Measurements from ENCODE around the gene RNF114.
"Not testable (repeated sequence)": the region's sequence is repeated elsewhere in the genome, so short reads cannot be mapped to it uniquely, and the experiment has no call there.

Gene RNF114, protein sequence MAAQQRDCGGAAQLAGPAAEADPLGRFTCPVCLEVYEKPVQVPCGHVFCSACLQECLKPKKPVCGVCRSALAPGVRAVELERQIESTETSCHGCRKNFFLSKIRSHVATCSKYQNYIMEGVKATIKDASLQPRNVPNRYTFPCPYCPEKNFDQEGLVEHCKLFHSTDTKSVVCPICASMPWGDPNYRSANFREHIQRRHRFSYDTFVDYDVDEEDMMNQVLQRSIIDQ

DNA sequence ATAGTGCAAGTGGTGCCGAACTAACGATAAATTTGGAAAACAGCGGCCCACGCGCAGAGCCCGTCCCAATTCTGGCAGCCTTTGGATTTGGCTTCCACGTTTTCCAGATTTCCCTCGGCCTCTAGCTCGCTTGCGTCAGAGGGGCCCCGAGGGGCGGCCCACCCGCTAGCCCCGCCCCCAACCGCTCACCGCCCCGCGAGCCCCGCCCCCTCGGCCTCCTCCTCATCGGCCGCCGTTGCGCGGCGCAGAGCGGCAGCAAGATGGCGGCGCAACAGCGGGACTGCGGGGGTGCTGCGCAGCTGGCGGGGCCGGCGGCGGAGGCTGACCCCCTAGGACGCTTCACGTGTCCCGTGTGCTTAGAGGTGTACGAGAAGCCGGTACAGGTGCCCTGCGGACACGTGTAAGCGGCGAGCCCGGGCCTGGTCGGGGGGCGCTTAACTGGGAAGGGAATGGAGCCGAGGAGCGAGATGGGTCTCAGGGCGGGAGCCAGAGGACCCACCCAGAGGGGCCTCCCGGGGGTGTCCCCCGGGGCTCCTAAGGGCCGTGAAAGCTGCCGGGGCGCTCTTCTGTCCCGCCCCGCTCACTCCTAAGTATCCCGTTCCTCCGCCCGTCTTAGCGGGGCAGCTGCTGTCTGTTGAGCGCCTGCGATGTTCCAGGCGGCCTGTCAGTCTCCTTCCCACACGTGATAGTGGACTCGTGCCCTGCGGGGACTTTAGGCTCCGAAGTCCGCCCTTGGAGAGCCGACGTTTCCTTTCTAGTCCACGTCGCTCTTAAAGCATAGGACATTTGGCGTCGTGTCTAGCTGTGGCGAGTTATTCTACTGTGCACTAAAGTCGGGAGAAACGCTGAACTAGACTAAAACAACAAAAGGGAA lies at the start of gene RNF114:
TSS of gene RNF114 (plus strand) at position 245 of the 874 bp plus-strand sequence. CDS start at position 261, 16 bp downstream.
- peak; percentile 70 to 82 for DNase-seq

DNA sequence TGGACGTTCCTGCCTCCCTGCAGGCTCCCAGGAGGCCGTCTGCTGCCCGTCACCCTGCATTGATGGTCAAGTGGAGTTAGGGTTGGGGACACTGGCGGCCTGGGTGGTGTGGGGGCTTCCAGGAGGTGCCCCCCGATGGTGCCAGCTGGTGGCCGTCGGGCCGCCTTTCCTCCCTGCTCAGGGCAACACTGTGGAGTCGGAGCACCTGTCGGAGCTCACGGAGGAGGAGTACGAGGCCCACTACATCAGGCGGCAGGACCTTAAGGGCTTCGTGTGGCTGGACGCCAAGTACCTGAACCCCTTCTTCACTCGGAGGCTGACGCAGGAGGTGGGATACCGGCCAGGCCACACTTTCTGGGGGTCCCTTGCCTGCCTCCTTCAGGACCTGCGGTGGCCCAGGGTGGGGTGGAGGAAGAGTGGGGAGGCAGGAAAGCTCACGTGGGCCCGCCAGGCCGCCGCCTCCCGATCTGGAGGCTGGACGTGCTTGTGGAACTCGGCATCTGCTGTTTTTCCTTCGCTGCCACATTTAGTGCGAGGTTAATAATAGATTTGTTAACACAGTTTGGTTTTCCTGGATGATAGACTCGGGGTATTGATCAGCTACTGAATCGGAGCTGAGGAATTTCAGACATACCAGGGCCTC lies 49.5 kb upstream of the RNF114 start:
- DNase-seq: no peak

- DNase-seq: no peak
Measured at GRCh38 chr20:49887251-49888211, 48.7 kb upstream of the RNF114 start.

DNA sequence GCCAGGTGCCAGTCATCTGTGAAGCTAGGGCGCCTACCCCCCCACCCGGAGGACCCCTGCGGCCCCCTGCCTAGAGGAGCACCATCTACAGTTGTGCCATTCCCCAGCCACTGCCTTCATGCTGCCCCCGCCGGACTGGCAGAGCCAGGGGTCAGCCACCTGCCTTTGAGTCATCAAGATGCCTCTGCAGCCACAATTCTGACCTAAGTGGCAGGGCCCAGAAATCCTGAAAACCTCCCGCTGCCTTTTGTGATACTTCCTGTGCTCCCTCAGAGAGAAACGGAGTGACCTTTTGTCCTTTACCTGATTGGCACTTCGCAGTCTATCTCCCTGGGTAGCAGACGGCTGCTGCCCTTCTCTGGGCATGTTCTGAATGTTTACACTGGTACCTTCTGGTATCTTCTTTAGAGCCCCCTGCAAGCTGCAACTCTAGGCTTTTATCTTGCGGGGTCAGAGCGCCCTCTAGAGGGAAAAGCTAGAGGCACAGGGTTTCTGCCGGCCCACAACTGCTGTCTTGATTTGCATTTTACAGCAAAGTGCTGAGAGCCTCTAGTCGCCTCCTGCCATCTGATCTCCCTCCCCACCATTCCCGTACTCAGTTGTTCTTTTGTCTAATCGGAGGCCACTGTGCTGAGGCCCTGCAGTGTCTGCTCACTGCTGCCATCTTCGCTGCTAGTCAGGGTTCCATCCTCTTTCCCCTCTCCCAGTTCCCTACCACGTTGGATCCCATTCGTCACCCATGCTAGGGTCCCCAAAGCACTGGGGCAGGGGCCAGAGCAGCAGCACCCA lies 47.8 kb upstream of the RNF114 start:
- peak; percentile 24 to 42 for DNase-seq

DNA sequence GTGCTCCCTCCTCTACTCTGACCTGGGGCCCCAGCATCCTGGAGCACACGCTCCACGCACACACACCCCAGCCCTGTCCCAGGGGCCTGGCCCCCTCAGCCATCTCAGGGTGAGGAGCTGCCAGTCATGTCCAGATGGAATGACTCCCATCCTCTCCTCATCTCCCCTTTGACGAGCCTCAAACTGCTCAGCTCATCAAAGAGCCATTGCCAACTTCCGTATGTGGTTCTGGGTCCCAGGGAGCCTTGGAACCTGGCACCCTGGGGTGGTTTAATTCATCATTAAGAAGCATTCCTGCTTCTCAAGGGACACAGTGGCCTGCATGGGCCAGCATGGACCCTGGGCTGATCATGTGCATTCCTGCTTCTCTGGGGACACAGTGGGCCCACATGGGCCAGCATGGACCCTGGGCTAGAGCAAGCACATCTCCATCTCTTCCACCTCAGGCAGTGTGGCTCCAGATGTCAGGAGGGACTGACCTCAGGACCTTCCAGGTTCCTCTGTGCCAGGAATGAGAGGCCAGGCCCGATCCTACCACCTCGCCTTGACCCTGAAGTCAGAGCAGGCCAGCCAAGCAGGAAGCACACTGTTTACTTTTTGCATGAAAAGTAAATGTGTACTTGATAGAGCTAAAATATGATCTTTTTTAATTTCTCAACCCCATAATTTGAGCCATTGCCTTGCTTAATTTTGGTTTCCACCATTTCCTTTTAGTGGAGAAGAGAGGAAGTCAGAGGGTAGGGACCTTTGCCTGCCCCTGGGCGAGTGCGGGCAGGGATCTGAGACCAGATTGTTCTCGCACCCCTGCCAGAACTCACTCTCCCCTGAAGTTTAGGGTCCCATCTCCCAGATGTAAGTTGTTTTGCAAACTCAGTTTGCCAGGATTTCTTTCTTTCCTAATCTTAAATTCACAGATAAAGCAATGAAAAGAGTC lies 46.9 kb upstream of the RNF114 start:
- DNase-seq: peak; percentile 25 to 48

GRCh38 chr20:49889935-49890333 lies 46.3 kb upstream of the RNF114 start:
- no peak for DNase-seq

DNA sequence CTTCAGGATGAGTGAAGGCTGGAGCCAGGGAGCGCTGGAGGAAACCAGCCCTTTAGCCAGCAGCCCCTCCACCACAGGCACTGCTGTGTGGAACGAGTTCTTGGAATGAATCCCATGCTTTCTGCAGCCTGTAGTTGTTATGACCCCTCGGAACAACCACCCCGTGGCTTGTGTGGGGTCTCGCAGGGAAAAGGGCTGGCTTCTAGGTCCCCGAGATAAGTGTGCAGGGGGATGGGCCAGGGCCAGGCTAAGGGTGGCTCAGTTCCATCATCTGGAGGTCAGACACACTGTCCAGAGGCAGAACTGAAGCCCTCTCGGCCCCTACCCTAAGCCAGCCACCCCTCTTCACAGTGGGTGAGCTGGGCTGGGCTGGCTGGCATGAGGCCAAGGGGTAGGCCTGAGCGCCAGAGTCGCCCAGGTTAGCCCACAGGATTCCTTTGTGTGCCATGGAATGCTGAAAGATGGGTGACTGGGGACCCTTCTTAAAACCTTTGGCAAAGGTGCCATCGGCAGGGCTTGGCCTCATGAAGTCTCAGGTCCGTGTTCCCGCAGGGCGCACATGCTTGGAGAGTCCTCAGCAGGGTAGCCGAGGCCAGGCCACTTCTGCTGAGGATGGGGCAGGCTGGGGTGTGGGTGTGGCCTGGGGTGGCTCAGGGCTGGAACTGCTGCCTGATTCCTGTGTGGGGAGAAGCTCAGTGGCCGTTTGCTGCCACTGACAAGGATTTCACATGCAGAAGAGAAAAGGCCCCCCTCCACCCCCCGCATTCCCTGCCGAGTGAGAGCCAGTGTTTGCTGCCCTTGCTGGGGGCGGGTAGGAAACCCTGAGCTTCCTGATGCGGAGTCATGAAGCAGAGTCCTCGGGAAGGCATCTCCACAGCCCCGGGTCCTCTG lies 45.5 kb upstream of the RNF114 start:
- no peak for DNase-seq

- DNase-seq: no peak
Measured at GRCh38 chr20:49891476-49892110, 44.6 kb upstream of the RNF114 start.

DNA sequence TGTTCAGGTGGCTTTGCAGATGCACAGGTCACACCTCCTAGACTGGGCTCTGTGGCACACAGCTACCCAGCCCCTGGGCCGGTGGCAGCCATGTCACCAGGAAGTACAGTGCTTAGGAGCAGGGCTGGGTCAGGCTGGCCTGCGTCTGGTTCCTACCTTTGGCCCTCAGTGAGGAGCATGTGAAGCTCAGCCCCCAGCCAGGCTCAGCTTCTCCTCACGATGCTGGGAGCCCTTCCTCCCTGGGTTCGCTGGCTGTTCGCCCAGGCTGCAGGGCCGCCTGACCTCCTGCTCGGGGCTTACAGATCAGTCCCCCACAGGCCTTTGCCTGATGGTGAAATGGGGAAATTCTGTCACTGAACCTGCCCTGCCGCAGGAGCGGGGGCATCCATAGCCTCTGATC lies 43.9 kb upstream of the RNF114 start:
- no peak for DNase-seq

DNA sequence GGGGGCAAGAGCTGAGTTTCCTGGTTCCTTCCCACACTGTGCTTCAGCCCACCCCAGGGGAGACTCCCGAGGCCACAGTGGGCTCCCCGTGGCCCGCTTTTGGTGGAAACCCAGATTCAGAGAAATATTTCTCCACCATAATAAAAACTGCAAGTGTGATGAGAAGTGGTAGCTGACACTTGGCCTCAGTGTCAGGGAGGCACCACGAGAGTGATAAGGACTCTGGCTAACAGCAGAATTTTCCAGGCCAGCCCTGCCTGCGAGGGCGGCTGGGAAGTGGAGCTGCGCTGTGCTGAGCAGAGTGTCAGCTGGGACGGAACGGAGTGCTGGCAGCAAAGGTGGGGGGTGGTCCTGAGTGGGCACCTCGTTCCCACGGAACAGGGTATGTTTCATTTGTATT lies 43.4 kb upstream of the RNF114 start:
- no peak for DNase-seq

- no peak for DNase-seq
Measured at GRCh38 chr20:49893242-49894072, 42.7 kb upstream of the RNF114 start.

DNA sequence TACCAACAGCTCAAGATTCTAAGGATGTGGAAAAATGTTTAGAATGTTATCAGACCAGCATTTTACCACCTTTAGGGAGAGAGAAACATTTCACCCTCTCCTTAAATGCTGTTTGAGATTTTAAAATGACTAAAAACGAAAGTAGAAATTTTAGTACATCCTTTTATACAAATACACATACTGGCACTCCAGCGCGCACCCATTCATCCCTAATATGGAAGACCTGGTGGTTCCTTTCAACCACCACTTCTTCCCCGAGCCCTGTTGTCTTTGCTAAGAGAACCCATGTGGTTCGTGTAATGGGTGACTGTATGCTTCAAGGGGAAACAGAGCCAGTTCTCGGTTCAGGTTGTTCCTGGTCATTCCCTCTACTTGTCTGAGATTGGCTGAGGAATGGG lies 42.1 kb upstream of the RNF114 start:
- DNase-seq: no peak

GRCh38 chr20:49895474-49896093 lies 40.6 kb upstream of the RNF114 start:
- DNase-seq: not testable (repeated sequence)

- peak; percentile 88 to 89 for DNase-seq
Measured at GRCh38 chr20:49896204-49896603, 40.0 kb upstream of the RNF114 start.

GRCh38 chr20:49899541-49900383 lies 36.4 kb upstream of the RNF114 start:
- no peak for DNase-seq

DNA sequence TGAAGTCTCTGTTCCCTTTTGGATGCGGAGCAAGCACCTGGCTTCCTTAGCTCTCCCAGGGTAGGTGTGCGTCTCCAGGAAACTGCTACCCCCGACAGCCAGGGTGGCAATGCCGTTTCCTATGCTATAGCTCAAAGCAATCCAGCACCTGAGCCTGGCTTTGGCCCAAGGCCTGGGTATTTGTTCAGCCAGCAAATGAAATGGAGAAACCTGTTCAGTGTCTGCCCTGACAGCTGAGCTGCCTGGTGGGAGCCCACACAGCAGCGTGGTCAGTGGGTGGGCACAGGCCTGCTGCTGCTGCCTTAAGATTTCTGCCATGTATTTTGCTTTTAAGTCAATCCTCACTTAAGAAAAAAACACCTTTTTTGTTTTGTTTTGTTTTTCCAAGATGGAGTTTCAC lies 34.6 kb upstream of the RNF114 start:
- DNase-seq: no peak

All from AML-193 (cell line).